SK-N-MC (cell line): ENCODE data around the gene TGFBI.

Experiments used
- EZH2 ChIP-seq: fragments of 200-600 bp; sonication (generic); IDR thresholded peaks from one replicate; pipeline ENCODE4 v1.6.1; 2017; ENCODE audit warnings: antibody characterized with exemption
- POLR2AphosphoS5 ChIP-seq: IDR thresholded peaks from 2 replicates; pipeline ENCODE4 v1.6.1; 2012; ENCODE audit warnings: mild to moderate bottlenecking, low read depth, low read length, borderline replicate concordance

- no peak for TF ChIP-seq EZH2
- TF ChIP-seq POLR2AphosphoS5: no peak
Observed at GRCh38 chr5:136094189-136094912, 65.6 kb downstream of the TGFBI start.
